Muscle layer of colon (tissue), 2 donors: ENCODE results near the gene OSBPL6.
A peak's percentile ranks its signal among the peaks of the same experiment; 100 is the strongest.
"Not testable (repeated sequence)": the region's sequence is repeated elsewhere in the genome, so short reads cannot be mapped to it uniquely, and the experiment has no call there.

Experiments
- H3K27ac ChIP-seq: one replicate; pipeline ENCODE4 v1.7.0; 2013; ENCODE audit warnings: low read depth, mild to moderate bottlenecking, low read length, moderate library complexity
- H3K27me3 ChIP-seq, 2 donors: one replicate each; pipeline ENCODE4 v1.7.0; 2013; ENCODE audit warnings: low read length in 2 of 2, mild to moderate bottlenecking in 2 of 2; ENCODE audit not compliant: insufficient read depth in 2 of 2, control insufficient read depth in 1 of 2
- H3K36me3 ChIP-seq: one replicate; pipeline ENCODE4 v1.7.0; 2013; ENCODE audit warnings: mild to moderate bottlenecking, low read length; ENCODE audit not compliant: insufficient read depth
- H3K4me1 ChIP-seq: one replicate; pipeline ENCODE4 v1.7.0; 2013; ENCODE audit warnings: mild to moderate bottlenecking, low read length; ENCODE audit not compliant: insufficient read depth
- H3K4me3 ChIP-seq, 2 donors: one replicate each; pipeline ENCODE4 v1.7.0; 2013; ENCODE audit warnings: low read length in 2 of 2, low read depth in 1 of 2, mild to moderate bottlenecking in 1 of 2, moderate library complexity in 1 of 2
- H3K9ac ChIP-seq: one replicate; pipeline ENCODE4 v1.7.0; 2013; ENCODE audit warnings: low read length
- H3K9me3 ChIP-seq: one replicate; pipeline ENCODE4 v1.7.0; 2013; ENCODE audit warnings: mild to moderate bottlenecking, low read length
- donor health status: abdominal sarcoma.
- donor health status: Adenocarcinoma of cecum.

The OSBPL6 gene

DNA sequence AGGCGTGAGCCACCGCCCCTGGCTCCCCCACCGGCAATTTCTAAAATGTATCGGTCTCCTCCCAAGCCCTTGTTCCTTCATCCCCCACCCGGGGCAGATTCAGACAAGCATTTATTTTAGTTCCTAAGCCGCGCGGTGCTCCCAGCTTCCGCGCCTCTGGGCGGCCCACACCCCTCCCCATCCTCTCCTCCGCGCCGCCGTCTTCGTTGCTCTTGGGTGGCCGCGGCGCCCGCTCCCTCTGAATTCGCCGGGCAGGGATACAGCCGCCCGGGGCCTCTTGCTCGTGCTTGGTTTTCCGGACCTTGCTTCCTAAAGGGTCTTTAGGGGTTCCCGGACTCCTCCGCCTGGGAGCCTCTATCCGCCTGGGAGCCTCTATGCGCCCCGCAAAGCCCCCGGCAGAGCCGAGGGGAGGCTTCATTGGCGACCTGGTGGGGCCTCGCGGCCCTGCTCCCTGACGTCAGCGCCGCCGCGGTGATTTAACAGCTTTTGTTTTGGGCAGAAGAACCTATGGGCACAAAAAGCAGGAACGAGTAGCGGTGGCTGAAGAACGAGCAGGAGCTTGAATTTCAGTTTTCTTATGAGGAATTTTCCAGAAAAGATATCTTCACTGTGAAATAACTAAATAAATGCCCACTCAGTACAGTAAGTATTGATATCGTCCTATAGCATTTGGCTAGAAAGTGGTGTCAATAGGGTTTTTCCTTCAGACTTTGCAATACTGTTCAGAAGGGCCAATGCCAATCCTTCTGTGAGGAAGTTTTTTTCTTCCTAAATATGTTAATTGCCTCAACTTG lies 219.4 kb downstream of the OSBPL6 start:
- peak overlapping the region; percentile 68 to 75 for H3K4me3 ChIP-seq
- peak overlapping the region; percentile 97 for H3K27ac ChIP-seq
- peak overlapping the region; percentile 79 for H3K9ac ChIP-seq
- no peaks in the 10 kb centered on the region for H3K4me1 ChIP-seq
- H3K9me3 ChIP-seq: no peaks in the 10 kb centered on the region
- no peaks in the 10 kb centered on the region for H3K27me3 ChIP-seq
- no peaks in the 10 kb centered on the region for H3K36me3 ChIP-seq

DNA sequence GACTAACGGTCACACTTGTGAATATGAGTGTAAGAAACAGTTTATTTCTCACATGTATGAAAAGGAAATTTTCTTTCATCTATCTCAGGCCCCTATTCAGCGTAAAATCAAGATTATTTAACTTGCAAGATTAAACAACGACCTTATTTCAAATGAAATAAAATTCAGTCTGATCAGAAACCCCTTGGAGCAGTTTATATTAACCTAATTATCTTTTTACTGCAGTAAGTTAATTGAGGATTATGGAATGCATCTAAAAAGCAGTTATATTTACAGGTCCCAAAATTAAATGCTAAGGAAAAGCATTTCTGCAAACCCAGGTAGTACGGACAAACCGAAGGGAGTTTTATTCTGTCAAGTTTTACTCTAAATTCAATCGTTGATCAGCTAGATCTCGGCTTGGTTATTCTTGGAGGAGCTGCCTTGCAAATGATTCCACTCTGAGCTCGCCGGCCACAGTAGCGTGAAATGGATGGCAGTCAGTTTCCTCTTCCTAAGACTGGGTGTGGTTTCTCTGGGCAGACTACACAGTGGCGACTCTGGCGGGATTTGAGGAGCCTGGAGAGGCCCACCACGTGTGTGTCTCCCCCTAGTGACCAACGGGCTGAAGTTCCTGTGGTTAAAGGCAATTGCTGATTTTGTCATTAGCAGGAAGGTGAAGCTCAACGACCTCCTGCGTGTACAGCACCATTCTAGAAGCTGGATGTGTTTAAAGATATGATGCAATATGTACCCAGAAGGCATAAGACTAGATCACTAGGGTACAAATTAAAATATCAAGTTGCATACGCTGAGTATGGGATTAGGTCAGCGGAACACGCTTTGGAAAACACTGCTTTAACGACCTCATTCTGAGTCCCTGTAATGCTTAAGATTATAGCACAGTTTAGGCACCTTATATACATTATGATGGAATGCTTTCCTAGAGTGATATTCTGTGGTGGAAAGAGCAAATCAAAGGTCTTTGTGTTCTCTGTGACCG lies 220.2 kb downstream of the OSBPL6 start:
- H3K4me3 ChIP-seq: peak overlapping the region; percentile 68 to 75
- H3K36me3 ChIP-seq: no peaks in the 10 kb centered on the region
- H3K4me1 ChIP-seq: no peaks in the 10 kb centered on the region
- peak overlapping the region; percentile 79 for H3K9ac ChIP-seq
- H3K27ac ChIP-seq: peak overlapping the region; percentile 97
- H3K9me3 ChIP-seq: no peaks in the 10 kb centered on the region
- H3K27me3 ChIP-seq: no peaks in the 10 kb centered on the region

DNA sequence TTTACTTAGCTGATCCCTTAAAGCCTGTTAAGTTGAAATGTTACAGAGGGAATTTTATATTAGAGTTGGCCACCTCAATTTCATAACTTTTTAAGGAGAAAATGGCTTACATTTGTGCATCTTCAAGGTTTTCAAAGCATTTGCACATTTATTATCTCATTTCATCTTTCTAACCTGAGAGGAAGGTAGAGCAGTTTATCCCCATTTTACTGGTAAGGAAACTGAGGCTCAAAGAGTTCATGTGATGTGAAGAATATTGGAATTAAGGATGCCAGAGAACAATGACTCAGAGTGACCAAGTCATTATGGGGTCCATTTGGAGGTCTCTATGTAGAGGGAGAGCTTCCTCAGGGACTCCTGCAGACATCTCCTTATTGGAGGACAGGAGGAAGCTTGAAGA lies 221.7 kb downstream of the OSBPL6 start:
- Histone ChIP-seq H3K9me3 (no peaks in the 10 kb centered on the region), H3K27me3 (no peaks in the 10 kb centered on the region)

DNA sequence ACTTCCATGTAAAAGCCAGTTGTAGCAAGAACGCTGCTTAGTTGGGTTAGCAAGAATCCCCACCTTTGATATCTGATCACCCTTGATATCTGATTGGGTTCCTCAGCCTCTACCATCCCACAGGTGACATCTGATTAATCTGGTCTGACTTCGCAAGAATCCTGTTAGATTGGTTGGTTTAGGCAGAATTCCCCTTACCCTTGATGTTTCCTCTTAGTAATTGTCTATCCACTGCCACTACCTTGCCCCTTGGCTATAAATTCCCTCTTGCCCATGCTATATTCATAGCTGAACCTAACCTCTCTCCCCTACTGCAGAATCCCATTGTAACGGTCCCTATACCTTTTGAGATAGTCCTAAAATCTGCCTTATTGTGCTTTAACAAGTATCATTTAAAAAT lies 223.6 kb downstream of the OSBPL6 start:
- Histone ChIP-seq H3K4me1 (no peaks in the 10 kb centered on the region), H3K27me3 (no peaks in the 10 kb centered on the region), H3K36me3 (no peaks in the 10 kb centered on the region), H3K9ac (no peak overlapping the region), H3K27ac (no peak overlapping the region), H3K9me3 (no peaks in the 10 kb centered on the region), H3K4me3 (no peak overlapping the region)

More for the DNA sequence above, 221.7 kb downstream of the OSBPL6 start:
- Histone ChIP-seq H3K9ac (no peak overlapping the region), H3K27ac (no peak overlapping the region), H3K4me1 (no peaks in the 10 kb centered on the region), H3K4me3 (no peak overlapping the region), H3K36me3 (no peaks in the 10 kb centered on the region)

DNA sequence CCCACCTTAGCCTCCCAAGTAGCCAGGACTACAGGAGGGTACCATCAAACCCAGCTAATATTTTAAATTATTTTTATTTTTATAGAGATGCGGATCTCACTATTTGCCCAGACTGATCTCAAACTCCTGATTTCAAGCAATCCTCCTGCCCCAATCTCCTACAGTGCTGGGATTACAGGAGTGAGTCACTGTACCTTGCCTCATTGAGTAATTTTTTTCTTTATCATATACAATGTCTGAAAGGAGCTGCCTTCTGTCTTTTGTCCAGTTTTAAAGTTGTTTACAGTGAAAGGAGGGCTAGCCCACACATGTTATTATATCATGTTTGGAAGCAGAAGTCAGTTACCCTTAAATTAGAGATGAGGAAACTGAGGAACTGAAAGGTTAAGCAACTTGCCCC lies 224.1 kb downstream of the OSBPL6 start:
- no peak overlapping the region for H3K4me3 ChIP-seq
- H3K4me1 ChIP-seq: no peaks in the 10 kb centered on the region

DNA sequence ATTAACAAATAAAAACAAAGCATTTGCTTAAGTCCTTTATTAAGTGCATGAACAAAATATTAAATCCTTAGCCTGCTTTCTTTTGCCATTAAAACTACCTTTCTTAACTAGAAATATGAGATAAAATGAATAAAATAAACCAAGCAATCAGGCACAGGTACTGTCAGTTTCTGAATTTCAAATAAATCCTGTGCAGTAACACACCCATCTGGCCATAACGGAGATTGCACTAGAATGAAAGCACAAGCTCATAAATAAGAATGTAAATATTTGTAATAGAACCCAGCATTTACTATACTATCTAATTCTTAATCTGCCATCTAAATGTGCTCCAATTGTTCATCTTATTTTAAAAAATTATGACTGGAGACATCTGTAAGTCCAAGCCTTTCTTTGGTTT lies 224.8 kb downstream of the OSBPL6 start:
- H3K4me1 ChIP-seq: no peaks in the 10 kb centered on the region
- H3K9me3 ChIP-seq: no peaks in the 10 kb centered on the region
- no peak overlapping the region for H3K27ac ChIP-seq
- H3K27me3 ChIP-seq: no peaks in the 10 kb centered on the region
- H3K4me3 ChIP-seq: no peak overlapping the region
- H3K36me3 ChIP-seq: peaks cover 7% of the 10 kb centered on the region
- no peak overlapping the region for H3K9ac ChIP-seq

More for the DNA sequence above, 224.1 kb downstream of the OSBPL6 start:
- Histone ChIP-seq H3K9ac (no peak overlapping the region), H3K27me3 (no peaks in the 10 kb centered on the region), H3K27ac (no peak overlapping the region), H3K9me3 (no peaks in the 10 kb centered on the region), H3K36me3 (peaks cover 3% of the 10 kb centered on the region)

DNA sequence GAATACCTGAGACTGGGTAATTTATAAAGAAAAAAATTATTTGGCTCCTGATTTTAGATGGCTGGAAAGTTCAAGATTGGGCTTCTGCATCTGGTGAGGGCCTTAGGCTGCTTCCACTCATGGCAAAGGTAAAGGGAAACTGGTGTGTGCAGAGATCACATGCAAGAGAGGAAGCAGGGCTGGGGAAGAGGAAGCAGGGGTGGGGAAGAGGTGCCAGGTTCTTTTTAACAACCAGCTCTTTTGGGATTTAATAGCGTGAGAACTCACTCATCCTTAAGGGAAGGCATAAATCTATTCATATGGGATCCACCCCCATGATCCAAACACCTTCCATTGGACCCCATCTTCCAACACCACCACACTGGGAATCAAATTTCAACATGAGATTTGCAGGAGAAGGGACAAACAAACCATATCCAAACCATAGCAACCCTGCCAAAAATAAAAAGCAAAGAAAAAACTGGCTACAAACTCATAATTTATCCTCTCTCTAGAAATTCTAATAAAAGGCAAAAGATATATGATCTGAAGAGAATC lies 226.2 kb downstream of the OSBPL6 start:
- Histone ChIP-seq H3K36me3 (peaks cover 7% of the 10 kb centered on the region), H3K4me1 (no peaks in the 10 kb centered on the region), H3K27me3 (no peaks in the 10 kb centered on the region), H3K9me3 (no peaks in the 10 kb centered on the region), H3K9ac (no peak overlapping the region), H3K4me3 (no peak overlapping the region), H3K27ac (no peak overlapping the region)

DNA sequence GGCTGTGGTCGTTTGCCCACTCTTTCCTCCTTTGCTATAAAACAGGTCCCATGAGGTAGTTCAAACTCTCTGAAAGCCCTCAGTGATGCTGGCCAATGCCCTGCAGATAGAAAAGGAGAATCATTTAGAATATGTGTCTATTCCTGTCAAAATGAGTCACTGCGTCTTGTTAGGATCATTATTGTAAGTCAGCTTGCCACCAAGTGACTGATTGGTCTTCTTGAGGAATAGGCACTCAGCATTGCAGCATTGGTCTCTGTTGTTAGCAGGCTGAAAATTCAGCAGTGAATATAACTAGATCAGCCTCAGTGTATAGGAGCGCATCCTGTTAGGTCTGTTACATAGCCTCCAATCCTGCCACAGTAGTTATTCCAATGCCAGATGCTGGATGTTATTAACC lies 227.8 kb downstream of the OSBPL6 start:
- no peak overlapping the region for H3K27ac ChIP-seq
- peaks cover 16% of the 10 kb centered on the region for H3K36me3 ChIP-seq
- no peaks in the 10 kb centered on the region for H3K27me3 ChIP-seq
- H3K9me3 ChIP-seq: no peaks in the 10 kb centered on the region
- no peak overlapping the region for H3K9ac ChIP-seq
- H3K4me1 ChIP-seq: no peaks in the 10 kb centered on the region
- no peak overlapping the region for H3K4me3 ChIP-seq

DNA sequence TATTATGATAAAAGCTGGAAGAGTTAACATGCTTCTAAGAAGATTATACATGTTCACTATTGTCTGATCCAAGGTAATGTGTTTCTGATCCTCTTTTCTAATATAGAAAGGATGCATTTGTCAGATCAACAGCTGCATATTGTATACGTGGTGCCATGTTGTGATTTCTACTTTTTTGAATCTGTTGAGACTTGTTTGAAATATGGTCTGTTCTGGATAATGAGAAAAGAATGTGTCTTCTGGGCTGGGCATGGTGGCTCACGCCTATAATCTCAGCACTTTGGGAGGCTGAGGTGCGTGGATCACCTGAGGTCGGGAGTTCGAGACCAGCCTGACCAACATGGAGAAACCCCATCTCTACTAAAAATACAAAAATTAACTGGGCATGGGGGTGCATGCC lies 229.4 kb downstream of the OSBPL6 start:
- H3K9me3 ChIP-seq, H3K9ac ChIP-seq, H3K4me1 ChIP-seq, H3K27me3 ChIP-seq, H3K4me3 ChIP-seq, H3K27ac ChIP-seq: not testable (repeated sequence)
- peaks cover 20% of the 10 kb centered on the region for H3K36me3 ChIP-seq

DNA sequence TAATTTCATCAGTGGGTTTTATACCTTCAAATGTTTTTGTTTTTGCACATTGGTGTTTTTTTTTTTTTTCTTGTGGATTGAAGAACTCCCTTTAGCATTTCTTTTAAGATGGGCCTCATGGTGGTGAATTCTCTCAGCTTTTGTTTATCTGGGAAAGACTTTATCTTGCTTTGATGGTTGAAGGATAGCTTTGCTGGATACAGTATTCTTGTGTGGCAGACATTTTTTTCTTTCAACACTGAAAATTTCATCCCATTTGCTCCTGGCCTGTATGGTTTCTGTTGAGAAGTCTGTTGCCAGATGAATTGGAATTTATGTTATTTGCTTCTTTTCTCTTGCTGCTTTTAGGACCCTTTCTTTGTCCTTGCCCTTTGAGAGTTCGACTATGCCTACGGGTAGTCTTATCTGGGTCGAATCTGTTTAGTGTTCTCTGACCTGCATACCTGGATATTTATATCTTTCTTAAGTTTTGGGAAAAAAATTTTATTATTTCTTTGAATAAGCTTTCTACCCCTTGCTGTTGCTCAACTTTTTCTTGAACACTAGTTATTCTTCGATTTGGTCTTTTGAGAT lies 231.0 kb downstream of the OSBPL6 start:
- H3K27ac ChIP-seq: no peak overlapping the region
- H3K4me1 ChIP-seq: no peaks in the 10 kb centered on the region
- H3K27me3 ChIP-seq: no peaks in the 10 kb centered on the region
- no peak overlapping the region for H3K4me3 ChIP-seq
- no peak overlapping the region for H3K9ac ChIP-seq
- no peaks in the 10 kb centered on the region for H3K9me3 ChIP-seq
- peaks cover 23% of the 10 kb centered on the region for H3K36me3 ChIP-seq

DNA sequence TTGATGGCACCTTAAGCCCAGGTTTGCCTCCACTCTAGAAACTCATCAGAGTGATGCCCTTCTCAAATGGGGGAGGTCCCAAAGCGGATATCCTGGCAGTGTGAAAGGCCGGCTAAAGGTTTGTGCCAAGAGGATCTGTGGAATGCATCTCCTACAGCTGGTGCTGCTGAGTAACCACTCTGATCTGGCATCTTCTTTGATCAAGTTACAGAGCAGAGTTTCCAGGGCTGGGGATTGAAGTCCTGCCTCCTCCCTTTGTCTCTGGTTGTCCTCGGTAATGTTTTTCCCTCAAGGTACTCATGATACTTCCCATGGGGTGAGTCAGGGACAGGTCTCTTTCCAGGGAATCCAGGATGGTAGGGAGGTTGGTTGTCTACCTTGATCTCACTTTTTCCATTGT lies 232.1 kb downstream of the OSBPL6 start:
- no peaks in the 10 kb centered on the region for H3K9me3 ChIP-seq
- H3K36me3 ChIP-seq: peaks cover 32% of the 10 kb centered on the region
- no peak overlapping the region for H3K4me3 ChIP-seq
- no peaks in the 10 kb centered on the region for H3K27me3 ChIP-seq
- no peak overlapping the region for H3K9ac ChIP-seq
- H3K4me1 ChIP-seq: no peaks in the 10 kb centered on the region
- H3K27ac ChIP-seq: no peak overlapping the region
